ENCODE data around the gene ADNP2.

ADNP2 gene

GRCh38 chr18:80168982-80169381 lies 59.9 kb downstream of the ADNP2 start:
- no peaks in the 10 kb centered on the region for H3K27me3 ChIP-seq (ENCODE audit: control insufficient read depth in 3 of 3, insufficient read depth in 3 of 3, low read depth in 1 of 3, low read length in 3 of 3)
- H2AFZ ChIP-seq (ENCODE audit: low read length): no peak overlapping the region

GRCh38 chr18:80169607-80170006 lies 60.5 kb downstream of the ADNP2 start:
- H2BK15ac ChIP-seq (ENCODE audit: low read length): no peak overlapping the region
- WGBS, 2 donors (ENCODE audit: extremely low coverage in 2 of 2, insufficient read length in 2 of 2, insufficient replicate concordance in 1 of 2): no CpG with 5 or more reads among the region's 17 CpGs
- H2AK5ac ChIP-seq (ENCODE audit: low read depth, low read length): no peak overlapping the region
- H2AFZ ChIP-seq (ENCODE audit: low read length): no peak overlapping the region
- no peak overlapping the region for H3K4me2 ChIP-seq (ENCODE audit: insufficient read depth, low read length, poor library complexity, severe bottlenecking)
- no peak overlapping the region for H4K8ac ChIP-seq (ENCODE audit: low read depth, low read length)
- H3K9ac ChIP-seq (ENCODE audit: low read depth, low read length, poor library complexity): no peak overlapping the region
- H3K9me3 ChIP-seq (replicated peaks in 1 of 2; ENCODE audit: control insufficient read depth in 2 of 2, insufficient read depth in 1 of 2, low read depth in 1 of 2, low read length in 2 of 2): peaks cover 8% of the 10 kb centered on the region in 2 donors
- no peak overlapping the region for H3K14ac ChIP-seq (ENCODE audit: low read length)
- no peak overlapping the region for H3K27ac ChIP-seq (replicated peaks; ENCODE audit: low read length)
- no peak overlapping the region for H3K4me3 ChIP-seq (ENCODE audit: low read length in 2 of 2)
- no peaks in the 10 kb centered on the region for H3K27me3 ChIP-seq (ENCODE audit: control insufficient read depth in 3 of 3, insufficient read depth in 3 of 3, low read depth in 1 of 3, low read length in 3 of 3)
- H2BK5ac ChIP-seq (ENCODE audit: low read length): no peak overlapping the region
- no peak overlapping the region for H3K4ac ChIP-seq (ENCODE audit: low read length)
- DNase-seq (ENCODE audit: low spot score): no peak
- no peak overlapping the region for H2BK12ac ChIP-seq (ENCODE audit: low read length)
- H3K79me1 ChIP-seq (ENCODE audit: low read depth, low read length): peaks cover 11% of the 10 kb centered on the region
- no peak overlapping the region for H2BK120ac ChIP-seq (ENCODE audit: low read depth, low read length)
- no peak overlapping the region for H3K23ac ChIP-seq (ENCODE audit: low read depth, low read length, poor library complexity)
- H4K91ac ChIP-seq (ENCODE audit: low read depth, low read length, poor library complexity): no peak overlapping the region
- H3K36me3 ChIP-seq (replicated peaks in 1 of 2; ENCODE audit: control insufficient read depth in 2 of 2, insufficient read depth in 2 of 2, low read length in 2 of 2): peaks cover 0 to 24% of the 10 kb centered on the region in 2 donors
- no peaks in the 10 kb centered on the region for H3K4me1 ChIP-seq (ENCODE audit: control insufficient read depth in 2 of 2, insufficient read depth in 1 of 2, low read depth in 1 of 2, low read length in 2 of 2)
- no peak overlapping the region for H3K18ac ChIP-seq (ENCODE audit: low read length)

More at GRCh38 chr18:80168982-80169381, 59.9 kb downstream of the ADNP2 start:
- peaks cover 0 to 29% of the 10 kb centered on the region in 2 donors for H3K36me3 ChIP-seq (replicated peaks in 1 of 2; ENCODE audit: control insufficient read depth in 2 of 2, insufficient read depth in 2 of 2, low read length in 2 of 2)
- no peak overlapping the region for H2BK5ac ChIP-seq (ENCODE audit: low read length)
- no peak overlapping the region for H3K4me2 ChIP-seq (ENCODE audit: insufficient read depth, low read length, poor library complexity, severe bottlenecking)
- no peak overlapping the region for H3K18ac ChIP-seq (ENCODE audit: low read length)
- H2BK120ac ChIP-seq (ENCODE audit: low read depth, low read length): no peak overlapping the region
- H3K9ac ChIP-seq (ENCODE audit: low read depth, low read length, poor library complexity): no peak overlapping the region
- no peak overlapping the region for H2BK15ac ChIP-seq (ENCODE audit: low read length)
- H3K9me3 ChIP-seq (replicated peaks in 1 of 2; ENCODE audit: control insufficient read depth in 2 of 2, insufficient read depth in 1 of 2, low read depth in 1 of 2, low read length in 2 of 2): peaks cover 8 to 13% of the 10 kb centered on the region in 2 donors
- H3K14ac ChIP-seq (ENCODE audit: low read length): peak overlapping the region; percentile 67
- no peak overlapping the region for H3K23ac ChIP-seq (ENCODE audit: low read depth, low read length, poor library complexity)
- no peak overlapping the region for H2AK5ac ChIP-seq (ENCODE audit: low read depth, low read length)
- H4K8ac ChIP-seq (ENCODE audit: low read depth, low read length): no peak overlapping the region
- no peak overlapping the region for H2BK12ac ChIP-seq (ENCODE audit: low read length)
- H3K4me1 ChIP-seq (ENCODE audit: control insufficient read depth in 2 of 2, insufficient read depth in 1 of 2, low read depth in 1 of 2, low read length in 2 of 2): no peaks in the 10 kb centered on the region
- H3K79me1 ChIP-seq (ENCODE audit: low read depth, low read length): peaks cover 10% of the 10 kb centered on the region
- no CpG with 5 or more reads among the region's 15 CpGs for WGBS, 2 donors (ENCODE audit: extremely low coverage in 2 of 2, insufficient read length in 2 of 2, insufficient replicate concordance in 1 of 2)
- H4K91ac ChIP-seq (ENCODE audit: low read depth, low read length, poor library complexity): no peak overlapping the region
- H3K4ac ChIP-seq (ENCODE audit: low read length): no peak overlapping the region
- no peak for DNase-seq (ENCODE audit: low spot score)
- H3K4me3 ChIP-seq (ENCODE audit: low read length in 2 of 2): no peak overlapping the region
- H3K27ac ChIP-seq (replicated peaks; ENCODE audit: low read length): no peak overlapping the region

GRCh38 chr18:80170395-80171053 lies 61.5 kb downstream of the ADNP2 start:
- no peak for DNase-seq (ENCODE audit: low spot score)
- WGBS, 2 donors (ENCODE audit: extremely low coverage in 2 of 2, insufficient read length in 2 of 2, insufficient replicate concordance in 1 of 2): no CpG with 5 or more reads among the region's 7 CpGs

GRCh38 chr18:80171054-80171872 lies 62.2 kb downstream of the ADNP2 start:
- H4K8ac ChIP-seq (ENCODE audit: low read depth, low read length): no peak overlapping the region
- no peaks in the 10 kb centered on the region for H3K4me1 ChIP-seq (ENCODE audit: control insufficient read depth in 2 of 2, insufficient read depth in 1 of 2, low read depth in 1 of 2, low read length in 2 of 2)
- H3K4me3 ChIP-seq (ENCODE audit: low read length in 2 of 2): no peak overlapping the region
- H3K9ac ChIP-seq (ENCODE audit: low read depth, low read length, poor library complexity): no peak overlapping the region
- no peaks in the 10 kb centered on the region for H3K27me3 ChIP-seq (ENCODE audit: control insufficient read depth in 3 of 3, insufficient read depth in 3 of 3, low read depth in 1 of 3, low read length in 3 of 3)
- peaks cover 11% of the 10 kb centered on the region for H3K79me1 ChIP-seq (ENCODE audit: low read depth, low read length)
- no peak overlapping the region for H3K18ac ChIP-seq (ENCODE audit: low read length)
- no CpG with 5 or more reads among the region's 23 CpGs for WGBS, 2 donors (ENCODE audit: extremely low coverage in 2 of 2, insufficient read length in 2 of 2, insufficient replicate concordance in 1 of 2)
- no peak overlapping the region for H2AK5ac ChIP-seq (ENCODE audit: low read depth, low read length)
- no peak overlapping the region for H2BK15ac ChIP-seq (ENCODE audit: low read length)
- DNase-seq (ENCODE audit: low spot score): no peak
- no peak overlapping the region for H3K27ac ChIP-seq (replicated peaks; ENCODE audit: low read length)
- no peak overlapping the region for H3K4ac ChIP-seq (ENCODE audit: low read length)
- H3K23ac ChIP-seq (ENCODE audit: low read depth, low read length, poor library complexity): no peak overlapping the region
- H2AFZ ChIP-seq (ENCODE audit: low read length): no peak overlapping the region
- no peak overlapping the region for H3K14ac ChIP-seq (ENCODE audit: low read length)
- no peak overlapping the region for H3K4me2 ChIP-seq (ENCODE audit: insufficient read depth, low read length, poor library complexity, severe bottlenecking)
- no peak overlapping the region for H2BK12ac ChIP-seq (ENCODE audit: low read length)
- H4K91ac ChIP-seq (ENCODE audit: low read depth, low read length, poor library complexity): no peak overlapping the region
- peaks cover under 1 to 5% of the 10 kb centered on the region in 2 donors for H3K9me3 ChIP-seq (replicated peaks in 1 of 2; ENCODE audit: control insufficient read depth in 2 of 2, insufficient read depth in 1 of 2, low read depth in 1 of 2, low read length in 2 of 2)
- peaks cover 0 to 27% of the 10 kb centered on the region in 2 donors for H3K36me3 ChIP-seq (replicated peaks in 1 of 2; ENCODE audit: control insufficient read depth in 2 of 2, insufficient read depth in 2 of 2, low read length in 2 of 2)
- H2BK120ac ChIP-seq (ENCODE audit: low read depth, low read length): no peak overlapping the region
- no peak overlapping the region for H2BK5ac ChIP-seq (ENCODE audit: low read length)

More at GRCh38 chr18:80170395-80171053, 61.5 kb downstream of the ADNP2 start:
- Histone ChIP-seq H3K9me3 (replicated peaks in 1 of 2; ENCODE audit: control insufficient read depth in 2 of 2, insufficient read depth in 1 of 2, low read depth in 1 of 2, low read length in 2 of 2) (peaks cover 3 to 8% of the 10 kb centered on the region in 2 donors), H3K4me2 (ENCODE audit: insufficient read depth, low read length, poor library complexity, severe bottlenecking) (no peak overlapping the region), H3K4me3 (ENCODE audit: low read length in 2 of 2) (no peak overlapping the region), H3K27me3 (ENCODE audit: control insufficient read depth in 3 of 3, insufficient read depth in 3 of 3, low read depth in 1 of 3, low read length in 3 of 3) (no peaks in the 10 kb centered on the region), H2BK120ac (ENCODE audit: low read depth, low read length) (no peak overlapping the region), H3K79me1 (ENCODE audit: low read depth, low read length) (peaks cover 11% of the 10 kb centered on the region), H3K4me1 (ENCODE audit: control insufficient read depth in 2 of 2, insufficient read depth in 1 of 2, low read depth in 1 of 2, low read length in 2 of 2) (no peaks in the 10 kb centered on the region), H3K18ac (ENCODE audit: low read length) (no peak overlapping the region), H2AK5ac (ENCODE audit: low read depth, low read length) (no peak overlapping the region), H4K91ac (ENCODE audit: low read depth, low read length, poor library complexity) (no peak overlapping the region), H3K36me3 (replicated peaks in 1 of 2; ENCODE audit: control insufficient read depth in 2 of 2, insufficient read depth in 2 of 2, low read length in 2 of 2) (peaks cover 0 to 30% of the 10 kb centered on the region in 2 donors), H2BK5ac (ENCODE audit: low read length) (no peak overlapping the region), H3K27ac (replicated peaks; ENCODE audit: low read length) (no peak overlapping the region), H4K8ac (ENCODE audit: low read depth, low read length) (no peak overlapping the region), H3K23ac (ENCODE audit: low read depth, low read length, poor library complexity) (no peak overlapping the region), H3K9ac (ENCODE audit: low read depth, low read length, poor library complexity) (no peak overlapping the region), H2BK15ac (ENCODE audit: low read length) (no peak overlapping the region), H3K14ac (ENCODE audit: low read length) (peak overlapping the region; percentile 4), H2BK12ac (ENCODE audit: low read length) (no peak overlapping the region), H2AFZ (ENCODE audit: low read length) (no peak overlapping the region), H3K4ac (ENCODE audit: low read length) (peak overlapping the region; percentile 55)

All from neuronal stem cell (in vitro differentiated cells).